ENCODE data around the gene SCIN.
"Not testable (repeated sequence)": the region's sequence is repeated elsewhere in the genome, so short reads cannot be mapped to it uniquely, and the experiment has no call there.

The SCIN gene

GRCh38 chr7:12645212-12645611 is 74.7 kb downstream of the SCIN start:
- not testable (repeated sequence) for H3K4me3 ChIP-seq (ENCODE audit: low read length); H3K27me3 ChIP-seq (ENCODE audit: control insufficient read depth, insufficient read depth, low read length)

DNA sequence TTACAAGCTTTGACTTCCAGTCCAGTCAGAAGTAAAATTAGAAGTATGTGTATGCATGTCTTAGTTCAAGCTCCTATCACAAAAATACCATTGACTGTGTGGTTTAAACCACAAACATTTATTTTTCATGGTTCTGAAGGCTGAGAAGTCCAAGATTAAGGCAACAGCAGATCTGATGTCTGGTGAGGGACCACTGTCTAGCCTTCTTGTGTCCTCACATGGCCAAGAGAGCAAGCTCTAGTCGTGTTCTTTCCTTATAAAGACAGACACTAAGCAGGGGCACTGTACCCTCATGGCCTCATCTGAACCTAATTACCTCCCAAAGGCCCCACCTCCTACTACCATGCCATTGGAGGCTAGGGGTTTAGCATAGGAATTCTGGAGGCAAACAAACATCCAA is 75.6 kb downstream of the SCIN start:
- Histone ChIP-seq H3K27ac (ENCODE audit: low read depth, low read length) (no peak overlapping the region), H3K36me3 (ENCODE audit: control insufficient read depth, insufficient read depth, low read length) (no peaks in the 10 kb centered on the region), H3K27me3 (ENCODE audit: control insufficient read depth, insufficient read depth, low read length) (no peaks in the 10 kb centered on the region), H3K4me1 (ENCODE audit: control insufficient read depth, insufficient read depth, low read length) (no peaks in the 10 kb centered on the region), H3K4me3 (ENCODE audit: low read length) (no peak overlapping the region), H3K9ac (ENCODE audit: low read length) (no peak overlapping the region)

More at GRCh38 chr7:12645212-12645611, 74.7 kb downstream of the SCIN start:
- not testable (repeated sequence) for H3K27ac ChIP-seq (ENCODE audit: low read depth, low read length); H3K9ac ChIP-seq (ENCODE audit: low read length); H3K4me1 ChIP-seq (ENCODE audit: control insufficient read depth, insufficient read depth, low read length); H3K36me3 ChIP-seq (ENCODE audit: control insufficient read depth, insufficient read depth, low read length)

DNA sequence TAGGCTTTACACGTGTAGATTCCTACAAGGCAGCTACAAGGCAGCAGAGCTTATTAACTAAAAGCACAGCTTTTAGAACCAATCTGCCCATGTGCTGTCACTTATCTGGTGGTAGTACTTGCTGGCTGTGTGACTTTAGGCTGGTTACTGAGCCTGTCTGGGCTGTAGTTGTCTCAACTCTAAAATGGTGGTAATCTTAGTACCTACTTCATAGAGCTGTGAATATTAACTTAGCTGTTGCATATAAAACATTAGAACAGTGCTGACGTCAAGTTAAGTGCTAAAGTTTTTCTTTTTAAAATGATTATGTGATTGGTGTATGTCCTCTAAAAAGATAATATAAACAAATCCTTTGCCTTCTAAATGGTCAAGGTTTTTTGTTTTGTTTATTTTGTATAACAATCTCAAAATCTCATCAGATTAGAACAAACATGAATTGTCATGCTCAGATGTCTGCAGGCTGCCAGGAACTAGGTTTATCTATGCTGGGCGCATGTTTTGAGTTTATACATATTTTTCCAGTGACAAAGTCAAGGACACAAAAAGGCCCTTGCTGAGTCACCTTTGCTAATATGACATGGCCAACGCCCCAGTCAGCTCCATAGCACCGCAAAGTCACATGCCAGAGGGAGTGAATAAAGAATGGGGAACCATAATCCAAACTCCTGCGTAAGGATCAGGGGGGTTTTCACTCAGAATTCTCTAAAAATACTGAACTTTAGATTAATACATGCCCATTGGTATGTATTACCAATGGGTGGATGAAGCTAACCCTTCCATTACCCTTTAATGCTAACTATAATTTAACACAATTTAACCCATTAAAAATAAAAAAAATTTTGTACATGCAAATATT is 77.1 kb downstream of the SCIN start:
- Histone ChIP-seq H3K4me3 (ENCODE audit: low read length) (no peak overlapping the region), H3K4me1 (ENCODE audit: control insufficient read depth, insufficient read depth, low read length) (no peaks in the 10 kb centered on the region), H3K27ac (ENCODE audit: low read depth, low read length) (no peak overlapping the region), H3K27me3 (ENCODE audit: control insufficient read depth, insufficient read depth, low read length) (no peaks in the 10 kb centered on the region), H3K9ac (ENCODE audit: low read length) (no peak overlapping the region), H3K36me3 (ENCODE audit: control insufficient read depth, insufficient read depth, low read length) (no peaks in the 10 kb centered on the region)

GRCh38 chr7:12648704-12649261 is 78.3 kb downstream of the SCIN start:
- no peaks in the 10 kb centered on the region for H3K36me3 ChIP-seq (ENCODE audit: control insufficient read depth, insufficient read depth, low read length)
- no peaks in the 10 kb centered on the region for H3K4me1 ChIP-seq (ENCODE audit: control insufficient read depth, insufficient read depth, low read length)
- no peaks in the 10 kb centered on the region for H3K27me3 ChIP-seq (ENCODE audit: control insufficient read depth, insufficient read depth, low read length)
- H3K27ac ChIP-seq (ENCODE audit: low read depth, low read length) = no peak overlapping the region
- H3K9ac ChIP-seq (ENCODE audit: low read length) = no peak overlapping the region
- no peak overlapping the region for H3K4me3 ChIP-seq (ENCODE audit: low read length)

GRCh38 chr7:12649348-12649747 is 78.8 kb downstream of the SCIN start:
- no peaks in the 10 kb centered on the region for H3K36me3 ChIP-seq (ENCODE audit: control insufficient read depth, insufficient read depth, low read length)
- no peaks in the 10 kb centered on the region for H3K27me3 ChIP-seq (ENCODE audit: control insufficient read depth, insufficient read depth, low read length)
- H3K27ac ChIP-seq (ENCODE audit: low read depth, low read length) = no peak overlapping the region
- H3K4me3 ChIP-seq (ENCODE audit: low read length) = no peak overlapping the region
- H3K4me1 ChIP-seq (ENCODE audit: control insufficient read depth, insufficient read depth, low read length) = no peaks in the 10 kb centered on the region
- H3K9ac ChIP-seq (ENCODE audit: low read length) = no peak overlapping the region

DNA sequence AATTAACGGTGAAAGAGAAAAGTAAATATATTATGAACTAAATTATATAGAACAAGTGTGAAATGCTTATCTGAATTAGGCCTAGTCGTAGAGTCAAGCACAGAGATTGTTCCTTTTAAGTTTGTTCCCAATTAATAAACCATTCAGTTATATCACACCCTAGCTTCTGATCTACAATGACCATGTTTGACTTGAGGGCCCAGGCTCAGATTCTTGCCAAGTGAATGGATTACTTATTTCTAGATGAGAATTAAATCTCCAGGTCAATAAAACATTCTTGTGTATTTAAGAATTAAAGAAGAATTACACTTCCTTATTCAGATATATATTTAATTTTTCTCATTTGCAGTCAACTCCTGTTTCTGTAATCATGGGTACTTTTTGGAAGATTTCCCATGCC is 79.6 kb downstream of the SCIN start:
- no peak overlapping the region for H3K4me3 ChIP-seq (ENCODE audit: low read length)
- no peak overlapping the region for H3K27ac ChIP-seq (ENCODE audit: low read depth, low read length)
- no peaks in the 10 kb centered on the region for H3K27me3 ChIP-seq (ENCODE audit: control insufficient read depth, insufficient read depth, low read length)
- H3K4me1 ChIP-seq (ENCODE audit: control insufficient read depth, insufficient read depth, low read length) = no peaks in the 10 kb centered on the region
- no peaks in the 10 kb centered on the region for H3K36me3 ChIP-seq (ENCODE audit: control insufficient read depth, insufficient read depth, low read length)
- H3K9ac ChIP-seq (ENCODE audit: low read length) = no peak overlapping the region

- Histone ChIP-seq H3K27me3 (ENCODE audit: control insufficient read depth, insufficient read depth, low read length) (no peaks in the 10 kb centered on the region), H3K27ac (ENCODE audit: low read depth, low read length) (no peak overlapping the region), H3K4me3 (ENCODE audit: low read length) (no peak overlapping the region), H3K4me1 (ENCODE audit: control insufficient read depth, insufficient read depth, low read length) (no peaks in the 10 kb centered on the region), H3K36me3 (ENCODE audit: control insufficient read depth, insufficient read depth, low read length) (no peaks in the 10 kb centered on the region), H3K9ac (ENCODE audit: low read length) (no peak overlapping the region)
These were observed 82.6 kb downstream of the SCIN start for GRCh38 chr7:12653110-12653509.

GRCh38 chr7:12653518-12653917 is 83.0 kb downstream of the SCIN start:
- no peak overlapping the region for H3K9ac ChIP-seq (ENCODE audit: low read length)
- H3K27me3 ChIP-seq (ENCODE audit: control insufficient read depth, insufficient read depth, low read length) = no peaks in the 10 kb centered on the region

GRCh38 chr7:12655161-12655560 is 84.6 kb downstream of the SCIN start:
- Histone ChIP-seq H3K27ac (ENCODE audit: low read depth, low read length) (no peak overlapping the region), H3K4me1 (ENCODE audit: control insufficient read depth, insufficient read depth, low read length) (no peaks in the 10 kb centered on the region), H3K36me3 (ENCODE audit: control insufficient read depth, insufficient read depth, low read length) (no peaks in the 10 kb centered on the region), H3K4me3 (ENCODE audit: low read length) (no peak overlapping the region), H3K27me3 (ENCODE audit: control insufficient read depth, insufficient read depth, low read length) (no peaks in the 10 kb centered on the region), H3K9ac (ENCODE audit: low read length) (no peak overlapping the region)

More at GRCh38 chr7:12653518-12653917, 83.0 kb downstream of the SCIN start:
- Histone ChIP-seq H3K4me1 (ENCODE audit: control insufficient read depth, insufficient read depth, low read length) (no peaks in the 10 kb centered on the region), H3K27ac (ENCODE audit: low read depth, low read length) (no peak overlapping the region), H3K36me3 (ENCODE audit: control insufficient read depth, insufficient read depth, low read length) (no peaks in the 10 kb centered on the region), H3K4me3 (ENCODE audit: low read length) (no peak overlapping the region)

GRCh38 chr7:12660423-12660822 is 89.9 kb downstream of the SCIN start:
- H3K9ac ChIP-seq (ENCODE audit: low read length); H3K27me3 ChIP-seq (ENCODE audit: control insufficient read depth, insufficient read depth, low read length); H3K4me3 ChIP-seq (ENCODE audit: low read length); H3K36me3 ChIP-seq (ENCODE audit: control insufficient read depth, insufficient read depth, low read length); H3K27ac ChIP-seq (ENCODE audit: low read depth, low read length); H3K4me1 ChIP-seq (ENCODE audit: control insufficient read depth, insufficient read depth, low read length): not testable (repeated sequence)

- not testable (repeated sequence) for H3K4me1 ChIP-seq (ENCODE audit: control insufficient read depth, insufficient read depth, low read length); H3K36me3 ChIP-seq (ENCODE audit: control insufficient read depth, insufficient read depth, low read length); H3K27me3 ChIP-seq (ENCODE audit: control insufficient read depth, insufficient read depth, low read length); H3K9ac ChIP-seq (ENCODE audit: low read length); H3K27ac ChIP-seq (ENCODE audit: low read depth, low read length); H3K4me3 ChIP-seq (ENCODE audit: low read length)
These were observed 90.5 kb downstream of the SCIN start for GRCh38 chr7:12660986-12661385.

GRCh38 chr7:12661581-12661980 is 91.1 kb downstream of the SCIN start:
- no peaks in the 10 kb centered on the region for H3K36me3 ChIP-seq (ENCODE audit: control insufficient read depth, insufficient read depth, low read length)
- no peak overlapping the region for H3K27ac ChIP-seq (ENCODE audit: low read depth, low read length)
- H3K9ac ChIP-seq (ENCODE audit: low read length) = no peak overlapping the region
- no peaks in the 10 kb centered on the region for H3K27me3 ChIP-seq (ENCODE audit: control insufficient read depth, insufficient read depth, low read length)
- no peak overlapping the region for H3K4me3 ChIP-seq (ENCODE audit: low read length)
- H3K4me1 ChIP-seq (ENCODE audit: control insufficient read depth, insufficient read depth, low read length) = no peaks in the 10 kb centered on the region

Measured in rectal smooth muscle tissue (tissue), 1 donor.